GM12874 (cell line): ENCODE results near the gene FAM76B.

Experiments
- CTCF ChIP-seq: IDR thresholded peaks from 2 replicates; pipeline ENCODE4 v1.5.1; 2011; ENCODE audit warnings: low read depth, mild to moderate bottlenecking, control low read depth, low read length, moderate library complexity; ENCODE audit not compliant: insufficient read depth

The FAM76B gene

GRCh38 chr11:95796501-95796900 lies 6.9 kb upstream of the FAM76B start:
- no peak for TF ChIP-seq CTCF

GRCh38 chr11:95795627-95796295 lies 6.2 kb upstream of the FAM76B start:
- no peak for TF ChIP-seq CTCF

- no peak for TF ChIP-seq CTCF
Observed at GRCh38 chr11:95794086-95794485, 4.5 kb upstream of the FAM76B start.

GRCh38 chr11:95793116-95793515 lies 3.5 kb upstream of the FAM76B start:
- TF ChIP-seq CTCF: no peak

GRCh38 chr11:95792700-95793099 lies 3.1 kb upstream of the FAM76B start:
- TF ChIP-seq CTCF: no peak

- TF ChIP-seq CTCF: no peak
Observed at GRCh38 chr11:95792200-95792599, 2.6 kb upstream of the FAM76B start.

- TF ChIP-seq CTCF: no peak
Observed at GRCh38 chr11:95791709-95792033, 2.1 kb upstream of the FAM76B start.
